ENCODE measurements around the gene ECI1. TPM values are rescaled to one million over a fixed set of nuclear protein-coding genes. Genes with fewer than 3 reads are reported as not detected.
A peak's percentile ranks its signal among the peaks of the same experiment; 100 is the strongest.
"Not testable (repeated sequence)": the region's sequence is repeated elsewhere in the genome, so short reads cannot be mapped to it uniquely, and the experiment has no call there.

Gene ECI1
- total and polyA plus RNA-seq, 9 donors = 44.4 to 81.7 (median 59.3) TPM

DNA sequence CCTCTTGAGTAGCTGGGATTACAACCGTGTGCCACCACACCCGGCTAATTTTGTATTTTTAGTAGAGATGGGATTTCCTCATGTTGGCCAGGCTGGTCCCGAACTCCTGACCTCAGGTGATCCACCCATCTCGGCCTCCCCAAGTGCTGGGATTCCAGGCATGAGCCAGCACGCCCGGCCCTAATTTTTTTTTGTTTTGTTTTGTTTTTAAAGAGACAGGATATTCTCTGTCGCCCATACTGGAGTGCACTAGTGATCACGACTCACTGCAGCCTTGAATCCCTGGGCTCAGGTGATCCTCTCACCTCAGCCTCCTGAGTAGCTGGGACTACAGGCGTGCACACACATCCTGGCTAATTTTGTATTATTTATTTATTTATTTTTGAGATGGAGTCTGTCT lies 11.1 kb downstream of the ECI1 start:
- no CpG with 5 or more reads among the region's 9 CpGs for WGBS (ENCODE audit: insufficient coverage)
- Histone ChIP-seq H3K27me3 (ENCODE audit: control insufficient read depth, insufficient read depth, low read length) (peaks cover 34% of the 10 kb centered on the region), H3K4me1 (ENCODE audit: control insufficient read depth, insufficient read depth, low read length) (peaks cover 22% of the 10 kb centered on the region), H3K36me3 (ENCODE audit: control insufficient read depth, insufficient read depth, low read length) (peaks cover 60% of the 10 kb centered on the region)
- not testable (repeated sequence) for H3K27ac ChIP-seq (ENCODE audit: low read length); H3K9me3 ChIP-seq (replicated peaks; ENCODE audit: control insufficient read depth, low read depth, low read length); DNase-seq; H3K4me3 ChIP-seq (ENCODE audit: low read length)

- peaks cover 22% of the 10 kb centered on the region for H3K4me1 ChIP-seq (ENCODE audit: control insufficient read depth, insufficient read depth, low read length)
- DNase-seq = no peak
- H3K4me3 ChIP-seq (ENCODE audit: low read length) = no peak overlapping the region
- H3K27me3 ChIP-seq (ENCODE audit: control insufficient read depth, insufficient read depth, low read length) = peaks cover 37% of the 10 kb centered on the region
- no peak overlapping the region for H3K27ac ChIP-seq (ENCODE audit: low read length)
- H3K9me3 ChIP-seq (replicated peaks; ENCODE audit: control insufficient read depth, low read depth, low read length) = no peaks in the 10 kb centered on the region
- 66% methylated on average over 12 of the region's 15 CpGs for WGBS (ENCODE audit: insufficient coverage)
- peaks cover 59% of the 10 kb centered on the region for H3K36me3 ChIP-seq (ENCODE audit: control insufficient read depth, insufficient read depth, low read length)
Measured at GRCh38 chr16:2238838-2239675, 12.3 kb downstream of the ECI1 start.

DNA sequence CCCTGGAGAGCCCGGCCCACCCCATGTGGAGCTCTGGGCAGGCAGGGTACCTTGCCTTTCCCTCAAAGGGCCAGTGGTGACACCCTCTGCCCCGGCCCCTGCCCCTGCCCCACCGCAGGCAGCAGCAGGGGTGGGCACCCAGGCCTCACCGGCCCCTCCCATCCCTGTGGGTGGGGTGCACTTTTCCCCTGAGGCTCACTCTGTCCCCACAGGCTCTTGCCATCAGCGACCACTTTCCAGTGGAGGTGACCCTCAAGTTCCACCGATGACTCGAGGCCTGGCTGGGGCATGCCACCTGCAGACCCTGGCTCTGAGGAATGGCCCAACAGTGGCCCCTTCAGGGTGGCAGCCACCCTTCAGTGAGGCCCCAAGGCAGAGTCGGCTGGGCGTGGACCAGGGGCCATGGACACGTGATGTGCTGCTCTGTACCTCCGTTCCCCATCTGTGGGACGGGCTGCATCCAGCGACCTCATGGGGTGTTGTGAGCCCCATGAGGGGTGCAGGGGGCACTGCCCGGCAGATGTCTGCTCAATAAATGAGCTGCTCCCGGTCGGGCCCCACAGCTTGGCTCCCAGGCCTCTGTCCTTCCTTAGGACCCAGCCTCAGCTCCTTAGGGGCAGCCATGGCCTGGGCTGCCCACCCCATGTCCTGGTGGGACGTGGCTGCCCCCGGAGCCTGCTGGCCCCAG lies 13.1 kb downstream of the ECI1 start:
- peaks cover 22% of the 10 kb centered on the region for H3K4me1 ChIP-seq (ENCODE audit: control insufficient read depth, insufficient read depth, low read length)
- H3K4me3 ChIP-seq (ENCODE audit: low read length) = no peak overlapping the region
- H3K27me3 ChIP-seq (ENCODE audit: control insufficient read depth, insufficient read depth, low read length) = peaks cover 37% of the 10 kb centered on the region
- H3K9me3 ChIP-seq (replicated peaks; ENCODE audit: control insufficient read depth, low read depth, low read length) = no peaks in the 10 kb centered on the region
- H3K27ac ChIP-seq (ENCODE audit: low read length) = no peak overlapping the region
- DNase-seq = no peak
- peaks cover 59% of the 10 kb centered on the region for H3K36me3 ChIP-seq (ENCODE audit: control insufficient read depth, insufficient read depth, low read length)
- WGBS (ENCODE audit: insufficient coverage) = 51% methylated on average over 18 of the region's 18 CpGs

GRCh38 chr16:2237493-2238149 lies 13.8 kb downstream of the ECI1 start:
- Histone ChIP-seq H3K4me1 (ENCODE audit: control insufficient read depth, insufficient read depth, low read length) (peaks cover 22% of the 10 kb centered on the region), H3K4me3 (ENCODE audit: low read length) (no peak overlapping the region), H3K27me3 (ENCODE audit: control insufficient read depth, insufficient read depth, low read length) (peaks cover 37% of the 10 kb centered on the region), H3K36me3 (ENCODE audit: control insufficient read depth, insufficient read depth, low read length) (peaks cover 59% of the 10 kb centered on the region), H3K9me3 (replicated peaks; ENCODE audit: control insufficient read depth, low read depth, low read length) (no peaks in the 10 kb centered on the region), H3K27ac (ENCODE audit: low read length) (no peak overlapping the region)
- WGBS (ENCODE audit: insufficient coverage) = 10% methylated on average over 65 of the region's 65 CpGs
- DNase-seq = no peak

DNA sequence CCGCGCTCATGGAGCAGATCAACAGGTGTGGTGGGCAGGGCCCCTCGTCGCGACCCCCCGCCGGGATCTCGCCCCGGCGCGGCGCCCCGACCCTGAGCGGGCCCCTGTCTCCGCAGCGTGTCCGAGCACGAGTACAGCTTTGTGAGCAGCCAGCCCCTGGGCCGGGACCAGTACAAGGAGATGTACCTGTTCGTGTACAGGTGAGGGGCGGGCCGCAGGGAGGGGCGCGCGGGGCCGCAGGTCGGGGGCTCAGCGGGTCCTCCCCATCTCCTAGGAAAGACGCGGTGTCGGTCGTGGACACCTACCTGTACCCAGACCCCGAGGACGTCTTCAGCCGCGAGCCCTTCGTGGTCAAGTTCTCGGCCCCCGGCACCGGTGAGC lies 14.3 kb downstream of the ECI1 start:
- DNase-seq = no peak
- Histone ChIP-seq H3K36me3 (ENCODE audit: control insufficient read depth, insufficient read depth, low read length) (peaks cover 59% of the 10 kb centered on the region), H3K27me3 (ENCODE audit: control insufficient read depth, insufficient read depth, low read length) (peaks cover 37% of the 10 kb centered on the region), H3K4me3 (ENCODE audit: low read length) (peak overlapping the region; percentile 10), H3K9me3 (replicated peaks; ENCODE audit: control insufficient read depth, low read depth, low read length) (no peaks in the 10 kb centered on the region), H3K4me1 (ENCODE audit: control insufficient read depth, insufficient read depth, low read length) (peaks cover 22% of the 10 kb centered on the region), H3K27ac (ENCODE audit: low read length) (no peak overlapping the region)
- WGBS (ENCODE audit: insufficient coverage) = 2% methylated on average over 37 of the region's 40 CpGs

DNA sequence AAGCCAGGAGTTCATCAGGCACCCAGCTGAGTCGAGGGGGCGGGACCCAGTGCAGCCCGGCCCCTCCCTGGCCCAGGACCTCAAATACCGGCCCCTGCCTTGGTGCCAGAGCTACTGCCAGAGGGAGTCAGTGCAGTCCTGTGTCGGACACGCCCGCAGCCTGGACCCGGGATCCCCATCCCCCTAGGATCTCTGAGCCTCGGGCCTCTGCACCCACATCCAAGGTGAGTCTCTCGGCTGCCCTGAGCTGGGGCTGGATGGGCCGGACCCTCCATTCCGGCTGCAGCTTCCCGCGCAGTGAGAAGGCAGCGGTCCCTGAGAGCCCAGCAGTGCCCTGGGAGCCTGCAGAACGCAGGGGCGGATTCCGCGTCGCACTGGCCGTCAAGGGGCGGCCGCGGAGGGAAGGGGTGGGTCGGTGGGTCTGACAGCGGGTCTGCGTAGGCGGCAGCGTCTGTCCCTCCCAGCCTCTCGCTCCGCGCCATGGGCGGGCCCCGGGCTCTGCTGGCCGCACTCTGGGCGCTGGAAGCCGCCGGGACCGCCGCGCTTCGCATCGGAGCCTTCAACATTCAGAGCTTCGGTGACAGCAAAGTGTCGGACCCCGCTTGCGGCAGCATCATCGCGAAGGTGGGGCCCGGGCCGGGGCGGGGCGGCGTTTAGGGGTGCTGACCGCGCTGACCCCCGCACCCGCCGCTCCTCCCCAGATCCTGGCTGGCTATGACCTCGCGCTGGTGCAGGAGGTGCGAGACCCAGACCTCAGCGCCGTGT lies 14.9 kb downstream of the ECI1 start, which contains the start of gene DNASE1L2:
TSS of gene DNASE1L2 (plus strand) at position 108 of the 765 bp plus-strand sequence. CDS start at position 481, 373 bp downstream.
- peak; percentile 49 for DNase-seq
- Histone ChIP-seq H3K27ac (ENCODE audit: low read length) (no peak within 1 kb of the TSS), H3K36me3 (ENCODE audit: control insufficient read depth, insufficient read depth, low read length) (peaks cover 64% of the 10 kb centered on the region), H3K27me3 (ENCODE audit: control insufficient read depth, insufficient read depth, low read length) (peaks cover 37% of the 10 kb centered on the region), H3K4me3 (ENCODE audit: low read length) (peak within 1 kb of the TSS; percentile 10), H3K9me3 (replicated peaks; ENCODE audit: control insufficient read depth, low read depth, low read length) (no peaks in the 10 kb centered on the region), H3K4me1 (ENCODE audit: control insufficient read depth, insufficient read depth, low read length) (peaks cover 22% of the 10 kb centered on the region)
- 4% methylated on average over 63 of the region's 64 CpGs for WGBS (ENCODE audit: insufficient coverage)

DNA sequence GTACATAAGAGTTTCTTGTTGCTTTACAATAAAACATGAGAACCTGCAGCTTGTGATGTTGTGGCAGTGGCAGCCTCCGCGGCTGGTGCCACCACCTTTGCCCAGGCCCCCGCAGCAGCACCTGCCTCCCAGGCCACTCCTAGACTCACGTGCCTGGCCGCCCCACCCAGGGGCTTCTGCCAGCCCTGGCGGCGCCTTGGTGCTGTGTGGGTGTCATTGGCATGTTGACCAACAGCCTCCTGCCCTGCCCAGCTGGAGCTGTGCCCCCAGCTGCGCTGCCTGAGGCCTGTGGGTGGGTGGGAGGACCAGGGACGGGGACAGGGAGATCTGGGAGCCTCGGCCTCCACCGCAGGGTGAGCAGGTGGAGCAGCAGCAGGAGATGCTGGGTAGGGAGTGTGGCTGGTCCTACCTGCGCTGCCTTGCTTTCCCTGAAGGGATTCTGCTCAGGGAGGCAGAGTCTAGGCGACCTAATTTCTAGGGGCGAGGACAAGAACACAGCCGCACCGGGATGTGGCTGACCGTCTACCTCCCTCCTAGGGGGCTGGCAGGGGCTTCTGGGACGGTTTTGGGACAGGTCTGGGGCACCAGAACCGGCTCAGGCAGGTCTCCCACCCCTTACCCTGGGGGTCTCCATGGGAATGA lies 15.6 kb downstream of the ECI1 start:
- Histone ChIP-seq H3K36me3 (ENCODE audit: control insufficient read depth, insufficient read depth, low read length) (peaks cover 63% of the 10 kb centered on the region), H3K27me3 (ENCODE audit: control insufficient read depth, insufficient read depth, low read length) (peaks cover 37% of the 10 kb centered on the region), H3K4me3 (ENCODE audit: low read length) (no peak overlapping the region), H3K27ac (ENCODE audit: low read length) (no peak overlapping the region), H3K9me3 (replicated peaks; ENCODE audit: control insufficient read depth, low read depth, low read length) (no peaks in the 10 kb centered on the region), H3K4me1 (ENCODE audit: control insufficient read depth, insufficient read depth, low read length) (peaks cover 22% of the 10 kb centered on the region)
- WGBS (ENCODE audit: insufficient coverage) = 82% methylated on average over 15 of the region's 19 CpGs
- DNase-seq = no peak

DNA sequence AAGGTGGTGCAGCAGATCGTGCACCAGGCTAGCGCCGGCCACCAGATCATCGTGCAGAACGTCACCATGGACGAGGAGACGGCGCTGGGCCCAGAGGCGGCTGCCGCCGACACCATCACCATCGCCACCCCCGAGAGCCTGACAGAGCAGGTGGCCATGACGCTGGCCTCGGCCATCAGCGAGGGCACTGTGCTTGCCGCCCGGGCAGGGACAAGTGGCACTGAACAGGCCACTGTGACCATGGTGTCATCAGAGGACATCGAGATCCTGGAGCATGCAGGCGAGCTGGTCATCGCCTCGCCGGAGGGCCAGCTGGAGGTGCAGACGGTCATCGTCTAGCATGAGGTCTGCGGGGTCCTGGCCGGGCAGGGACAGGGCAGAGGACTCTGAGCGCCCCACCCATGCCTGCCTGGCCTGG lies 16.1 kb downstream of the ECI1 start:
- Histone ChIP-seq H3K27me3 (ENCODE audit: control insufficient read depth, insufficient read depth, low read length) (peaks cover 37% of the 10 kb centered on the region), H3K4me3 (ENCODE audit: low read length) (no peak overlapping the region), H3K4me1 (ENCODE audit: control insufficient read depth, insufficient read depth, low read length) (peaks cover 22% of the 10 kb centered on the region), H3K36me3 (ENCODE audit: control insufficient read depth, insufficient read depth, low read length) (peaks cover 64% of the 10 kb centered on the region), H3K9me3 (replicated peaks; ENCODE audit: control insufficient read depth, low read depth, low read length) (no peaks in the 10 kb centered on the region), H3K27ac (ENCODE audit: low read length) (no peak overlapping the region)
- 91% methylated on average over 28 of the region's 28 CpGs for WGBS (ENCODE audit: insufficient coverage)
- DNase-seq = no peak

GRCh38 chr16:2234813-2235170 lies 16.6 kb downstream of the ECI1 start:
- WGBS (ENCODE audit: insufficient coverage) = 91% methylated on average over 17 of the region's 18 CpGs
- Histone ChIP-seq H3K27me3 (ENCODE audit: control insufficient read depth, insufficient read depth, low read length) (peaks cover 37% of the 10 kb centered on the region), H3K27ac (ENCODE audit: low read length) (no peak overlapping the region), H3K4me1 (ENCODE audit: control insufficient read depth, insufficient read depth, low read length) (peaks cover 22% of the 10 kb centered on the region), H3K36me3 (ENCODE audit: control insufficient read depth, insufficient read depth, low read length) (peaks cover 67% of the 10 kb centered on the region), H3K4me3 (ENCODE audit: low read length) (no peak overlapping the region), H3K9me3 (replicated peaks; ENCODE audit: control insufficient read depth, low read depth, low read length) (no peaks in the 10 kb centered on the region)
- no peak for DNase-seq

All from muscle of leg (tissue), 11 donors.